ENCODE results near the gene DBP. TPM values are rescaled to one million over a fixed set of nuclear protein-coding genes. Genes with fewer than 3 reads are reported as not detected.

Gene DBP
- total RNA-seq, 1 experiment from 2014 or later, result 12.6 TPM

- Histone ChIP-seq H3K79me2 (ENCODE audit: insufficient read depth, low read length) (no peaks in the 10 kb centered on the region), H3K4ac (ENCODE audit: low read depth, low read length) (no peak overlapping the region), H2BK15ac (ENCODE audit: low read depth, low read length) (no peak overlapping the region), H2BK20ac (ENCODE audit: low read depth, low read length, poor library complexity, severe bottlenecking) (no peak overlapping the region), H3K23me2 (ENCODE audit: insufficient read length, low read depth, low read length, poor library complexity, severe bottlenecking) (no peaks in the 10 kb centered on the region), H3K56ac (ENCODE audit: insufficient read length, low read depth, low read length) (no peak overlapping the region), H4K8ac (replicated peaks; ENCODE audit: insufficient read length, low read depth, low read length) (no peak overlapping the region), H2AK5ac (ENCODE audit: insufficient read length, low read length) (no peak overlapping the region), H2BK120ac (ENCODE audit: low read depth, low read length, poor library complexity, severe bottlenecking) (no peak overlapping the region), H4K20me1 (ENCODE audit: control insufficient read depth, insufficient read depth, insufficient read length) (no peaks in the 10 kb centered on the region), H3K9ac (ENCODE audit: extremely low read depth, insufficient read length, low read length) (no peak overlapping the region), H3T11ph (ENCODE audit: low read length) (no peak overlapping the region), H2BK12ac (ENCODE audit: insufficient read length, low read depth, low read length) (no peak overlapping the region), H3K4me2 (ENCODE audit: insufficient read depth, insufficient read length, low read length) (no peak overlapping the region), H2AFZ (ENCODE audit: low read length) (no peak overlapping the region), H3K18ac (ENCODE audit: insufficient read length, low read depth, low read length) (no peak overlapping the region), H3K14ac (ENCODE audit: insufficient read depth, low read length) (no peak overlapping the region), H2BK5ac (ENCODE audit: insufficient read length, low read length) (no peak overlapping the region), H3K27ac (ENCODE audit: insufficient read length, low read depth, low read length) (no peak overlapping the region), H3K4me1 (ENCODE audit: insufficient read depth, low read length) (no peaks in the 10 kb centered on the region), H4K91ac (ENCODE audit: insufficient read length, low read depth, low read length) (no peak overlapping the region), H4K5ac (ENCODE audit: insufficient read length, low read depth, low read length) (no peak overlapping the region), H3K27me3 (ENCODE audit: insufficient read depth, low read length) (no peaks in the 10 kb centered on the region), H3K9me3 (ENCODE audit: control insufficient read depth, low read depth, low read length) (no peaks in the 10 kb centered on the region), H3K79me1 (ENCODE audit: insufficient read depth, low read depth, low read length, poor library complexity, severe bottlenecking) (no peaks in the 10 kb centered on the region), H3K23ac (ENCODE audit: insufficient read length, low read depth, low read length) (no peak overlapping the region)
- no peaks in the 10 kb centered on the region; a peak in 1 of 7 replicates for H3K36me3 Mint-ChIP-seq (ENCODE audit: insufficient read depth in 1 of 3, low read depth in 3 of 3)
- no peaks in the 10 kb centered on the region for H3K9me3 Mint-ChIP-seq
- peaks cover 6% of the 10 kb centered on the region for H3K27me3 Mint-ChIP-seq (ENCODE audit: low read depth)
- H3K4me3 Mint-ChIP-seq, result no peak overlapping the region
- no CpG with 5 or more reads among the region's 4 CpGs for WGBS (ENCODE audit: extremely low coverage, insufficient read length, low lambda C conversion rate)
- no peak overlapping the region; a peak in 1 of 7 replicates for H3K27ac Mint-ChIP-seq
- DNase-seq, result no peak
- TF ChIP-seq CTCF (conservative IDR thresholded peaks at IDR 0.05), result no peak
- H3K4me1 Mint-ChIP-seq, result no peaks in the 10 kb centered on the region
Observed at GRCh38 chr19:48596237-48596636, 40.9 kb downstream of the DBP start.
